Measurements from ENCODE around the gene NDUFC1.

The NDUFC1 gene

GRCh38 chr4:139247241-139247640, 55.0 kb downstream of the NDUFC1 start:
- no peak for DNase-seq (ENCODE audit: low read depth)

GRCh38 chr4:139246166-139246565, 56.1 kb downstream of the NDUFC1 start:
- DNase-seq (ENCODE audit: low read depth) = no peak

GRCh38 chr4:139245590-139245989, 56.7 kb downstream of the NDUFC1 start:
- no peak for DNase-seq (ENCODE audit: low read depth)

GRCh38 chr4:139243448-139244365, 58.6 kb downstream of the NDUFC1 start:
- DNase-seq (ENCODE audit: low read depth) = peak; percentile 94

GRCh38 chr4:139242511-139243051, 59.7 kb downstream of the NDUFC1 start:
- DNase-seq (ENCODE audit: low read depth) = peak; percentile 62

GRCh38 chr4:139241784-139242151, 60.5 kb downstream of the NDUFC1 start:
- no peak for DNase-seq (ENCODE audit: low read depth)

- no peak for DNase-seq (ENCODE audit: low read depth)
Observed at GRCh38 chr4:139241086-139241783, 61.0 kb downstream of the NDUFC1 start.
